Activated CD4-positive, CD25-positive, alpha-beta regulatory T cell treated with anti-CD3 and anti-CD28 coated beads, Interleukin-2, amount 50 U/mL, for 72 hours (primary cell): ENCODE data around the gene NECAB2.

ENCODE experiments used
- DNase-seq: peaks from one replicate; pipeline ENCODE4 v3.0.0; 2021

Gene NECAB2

DNA sequence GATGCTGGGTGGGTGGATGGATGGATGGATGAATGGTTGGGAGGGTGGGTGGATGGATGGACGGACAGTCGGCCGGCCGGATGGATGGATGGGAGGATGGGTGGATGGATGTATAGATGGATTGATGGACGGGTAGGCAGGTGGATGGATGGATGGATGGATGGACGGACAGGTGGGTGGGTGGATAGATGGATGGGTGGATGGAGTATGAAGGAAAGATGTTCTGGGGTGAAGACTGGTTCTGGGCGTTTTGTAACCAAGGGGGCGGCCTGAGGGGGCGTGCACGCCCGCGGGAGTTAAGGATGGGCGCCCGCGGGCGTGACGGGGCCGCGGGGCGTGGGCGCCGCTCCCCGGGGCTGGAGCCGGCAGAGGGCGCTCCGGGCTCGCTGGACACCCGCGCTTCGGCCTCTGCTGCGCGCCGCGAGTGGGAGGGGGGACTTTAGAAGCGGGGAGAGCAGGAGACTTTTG is at the start of gene NECAB2:
Gene NECAB2, plus strand, starts transcription at position 407 of the 468 bp plus-strand sequence. CDS start 405 bp downstream, outside the sequence.
- peak; percentile 42 for DNase-seq

GRCh38 chr16:83920894-83921491 is 47.1 kb upstream of the NECAB2 start:
- DNase-seq: no peak

- DNase-seq: no peak
Observed at GRCh38 chr16:83923581-83924365, 44.3 kb upstream of the NECAB2 start.

DNA sequence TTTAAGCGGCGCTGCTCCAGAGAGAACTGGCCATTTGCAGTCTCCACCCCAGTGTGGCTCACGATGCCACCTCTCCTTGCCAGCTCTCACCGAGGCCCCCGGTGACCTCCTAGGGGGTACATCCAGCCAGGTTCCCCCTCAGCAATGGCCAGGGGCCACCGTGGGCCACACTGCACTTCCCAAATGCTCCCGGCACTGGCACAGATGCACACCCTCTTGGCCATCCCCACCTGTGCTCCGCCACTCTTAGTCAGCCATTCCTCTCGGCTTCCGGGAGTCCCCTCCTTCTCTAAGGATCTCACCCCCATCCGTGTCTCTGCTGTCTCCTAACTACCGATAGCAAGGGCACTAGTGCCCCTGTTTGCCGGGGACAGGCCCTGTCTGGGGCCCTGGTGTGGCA is 43.4 kb upstream of the NECAB2 start:
- DNase-seq: no peak

DNA sequence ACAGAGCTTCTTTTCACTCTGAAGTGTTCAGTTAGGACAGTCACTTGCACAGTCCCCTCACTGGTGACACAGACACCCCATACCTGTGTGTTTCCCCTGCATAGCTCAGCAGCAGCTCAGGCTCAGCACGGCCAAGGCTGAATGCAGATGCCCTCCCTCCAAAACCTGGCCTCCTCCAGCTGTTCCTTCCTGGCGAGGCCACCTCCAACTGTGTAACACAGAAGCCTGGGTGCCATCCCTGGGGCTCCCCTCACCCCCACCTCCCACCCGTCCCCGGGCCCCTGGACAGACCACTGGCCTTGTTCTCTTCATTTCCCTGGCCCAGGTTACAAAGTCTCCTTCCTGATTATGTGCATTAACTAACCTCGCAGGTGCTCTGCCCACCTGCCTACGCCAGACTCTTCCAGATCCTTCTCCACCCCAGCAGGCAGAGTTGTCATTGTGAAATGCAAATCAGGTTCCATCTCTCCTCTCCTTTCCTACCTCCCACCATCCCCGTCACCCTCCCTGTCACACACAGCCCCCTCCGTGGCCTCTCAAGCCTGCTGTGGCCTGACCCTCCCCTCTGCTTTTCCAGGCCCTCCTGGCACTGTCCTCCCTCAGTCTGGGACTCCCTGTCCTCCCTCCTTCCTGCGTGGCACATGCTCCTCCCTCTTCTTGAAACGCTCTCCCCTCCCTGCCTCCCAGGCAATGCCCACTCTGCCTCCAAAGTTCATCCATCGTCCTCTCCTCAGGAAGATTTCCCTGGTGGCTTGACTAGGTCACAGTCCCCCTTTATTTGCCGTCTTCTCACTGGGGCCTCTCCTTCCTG is 42.7 kb upstream of the NECAB2 start:
- no peak for DNase-seq

DNA sequence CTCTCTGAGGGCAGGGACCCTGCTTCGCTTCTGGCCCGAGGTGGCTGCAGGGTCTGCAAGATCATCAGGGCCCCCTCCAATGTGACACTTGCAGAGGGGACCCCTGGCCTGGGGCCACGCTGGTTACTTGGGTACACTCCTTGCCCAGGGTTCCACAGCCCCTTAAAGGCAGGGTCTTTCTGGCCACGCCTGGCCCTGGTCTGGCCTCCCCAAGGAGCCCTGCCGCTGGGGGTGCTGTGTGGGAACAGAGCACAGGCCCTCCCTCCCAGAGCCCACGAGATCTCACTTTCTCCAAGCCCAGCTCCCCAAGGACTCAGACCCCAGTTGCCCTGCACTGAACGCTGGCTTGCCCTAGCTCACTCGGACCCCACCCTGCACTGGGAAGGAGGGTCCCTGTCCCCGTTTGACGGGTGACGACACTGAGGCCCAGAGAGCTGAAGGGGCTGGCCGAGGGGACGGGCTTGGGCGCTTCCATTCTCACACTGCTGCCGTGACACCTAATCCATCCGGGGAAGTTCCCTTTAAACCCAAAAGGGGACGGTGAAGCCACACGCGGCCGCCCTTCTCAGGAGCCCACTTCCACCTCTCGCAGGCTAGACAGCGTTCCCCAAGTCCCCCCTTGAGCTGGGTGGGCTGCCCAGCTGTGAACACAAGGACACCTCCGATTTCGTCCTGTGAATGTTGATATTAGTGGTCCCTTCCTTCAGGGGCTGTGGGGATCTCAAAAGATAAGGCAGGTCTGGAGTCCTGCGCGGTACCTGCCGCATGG is 41.9 kb upstream of the NECAB2 start:
- DNase-seq: no peak

- peak; percentile 76 for DNase-seq
Observed at GRCh38 chr16:83926726-83927397, 41.2 kb upstream of the NECAB2 start.

DNA sequence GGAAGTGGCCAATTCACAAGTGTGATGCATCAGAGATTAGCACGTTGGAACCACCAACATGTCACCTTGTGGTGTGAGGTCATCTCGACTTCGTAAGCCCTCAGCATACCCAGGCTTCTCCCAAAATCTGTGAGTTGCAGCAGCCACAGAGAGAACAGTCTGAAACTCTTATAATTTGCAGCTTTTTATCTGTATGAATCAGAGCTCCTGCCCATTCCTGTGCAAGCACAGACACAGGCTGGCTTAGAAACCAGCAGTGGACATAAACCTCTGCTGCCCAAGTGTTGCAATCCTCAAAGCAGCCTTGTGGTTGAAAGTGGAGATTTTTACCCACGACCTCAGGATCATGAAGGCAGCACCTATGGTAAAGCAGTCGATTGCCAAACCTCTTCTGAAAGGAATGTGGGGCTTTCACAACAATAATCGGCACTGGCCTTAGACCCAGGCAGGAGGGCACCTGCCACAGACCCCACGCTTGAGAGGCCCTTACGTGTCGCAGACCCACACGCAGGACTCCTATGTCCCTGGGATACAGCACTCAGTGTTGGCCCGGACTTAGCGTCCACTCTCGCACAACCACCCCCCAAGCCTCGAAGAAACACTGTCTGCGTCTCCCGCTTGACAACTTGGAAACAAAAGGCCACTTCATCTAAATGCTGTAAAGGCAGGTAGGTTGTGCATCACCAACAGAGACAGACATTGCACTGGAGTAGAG is 39.5 kb upstream of the NECAB2 start:
- no peak for DNase-seq

GRCh38 chr16:83929811-83930555 is 38.1 kb upstream of the NECAB2 start:
- DNase-seq: no peak

- no peak for DNase-seq
Observed at GRCh38 chr16:83930730-83931500, 37.1 kb upstream of the NECAB2 start.

GRCh38 chr16:83931556-83931955 is 36.5 kb upstream of the NECAB2 start:
- no peak for DNase-seq

DNA sequence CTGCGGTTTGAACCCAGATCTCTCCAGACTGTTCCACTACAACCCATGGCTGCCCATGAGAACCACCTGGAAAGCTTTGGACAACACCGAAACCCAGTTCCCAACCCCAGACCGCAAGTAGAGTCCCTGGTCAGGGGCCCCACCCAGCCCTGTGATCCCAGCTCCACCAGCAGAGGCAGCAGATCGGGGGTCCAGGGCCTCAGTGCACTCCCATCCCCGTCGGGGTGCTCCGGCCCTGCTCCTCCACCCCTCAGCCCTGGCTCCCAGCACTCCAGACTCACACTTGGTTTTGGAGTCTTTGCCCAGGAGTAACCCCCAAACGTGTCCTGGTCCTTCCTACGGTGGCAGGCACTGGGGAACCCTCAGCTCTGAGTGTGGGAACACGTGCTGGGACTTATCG is 35.7 kb upstream of the NECAB2 start:
- DNase-seq: no peak

DNA sequence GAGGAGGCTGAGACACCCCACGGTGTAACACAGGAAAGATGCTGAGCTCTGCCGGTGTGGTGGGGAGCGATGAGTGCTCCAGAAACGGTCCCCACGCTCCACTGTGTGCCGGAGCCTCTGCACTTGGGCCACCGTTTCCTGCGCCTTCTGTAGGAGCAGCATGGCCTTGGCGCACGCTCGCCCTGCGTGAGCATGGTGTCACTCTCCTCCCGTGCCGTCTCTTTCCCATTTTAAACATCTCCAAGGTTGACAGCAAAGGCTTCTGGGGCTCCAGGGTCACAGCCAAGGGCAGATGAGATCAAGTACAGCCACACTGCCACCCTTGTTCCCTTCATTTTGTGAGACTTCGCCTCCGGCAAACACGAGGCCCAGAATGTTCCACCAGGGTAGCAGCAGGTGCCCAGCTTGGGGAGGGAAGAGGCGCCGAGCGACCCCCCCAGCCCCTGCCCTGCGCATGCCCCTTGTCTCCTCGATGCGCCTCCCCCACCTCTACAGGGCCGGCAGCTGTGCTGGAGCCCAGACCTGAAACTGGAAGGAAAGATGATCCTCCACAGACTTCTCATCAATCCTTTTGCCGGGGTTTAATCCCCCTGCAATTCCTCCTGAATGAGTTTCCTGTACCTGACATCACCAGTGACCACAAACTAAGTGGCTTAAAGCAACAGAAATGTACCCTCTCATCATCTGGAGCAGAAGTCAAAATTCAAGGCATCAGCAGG is 34.9 kb upstream of the NECAB2 start:
- no peak for DNase-seq

DNA sequence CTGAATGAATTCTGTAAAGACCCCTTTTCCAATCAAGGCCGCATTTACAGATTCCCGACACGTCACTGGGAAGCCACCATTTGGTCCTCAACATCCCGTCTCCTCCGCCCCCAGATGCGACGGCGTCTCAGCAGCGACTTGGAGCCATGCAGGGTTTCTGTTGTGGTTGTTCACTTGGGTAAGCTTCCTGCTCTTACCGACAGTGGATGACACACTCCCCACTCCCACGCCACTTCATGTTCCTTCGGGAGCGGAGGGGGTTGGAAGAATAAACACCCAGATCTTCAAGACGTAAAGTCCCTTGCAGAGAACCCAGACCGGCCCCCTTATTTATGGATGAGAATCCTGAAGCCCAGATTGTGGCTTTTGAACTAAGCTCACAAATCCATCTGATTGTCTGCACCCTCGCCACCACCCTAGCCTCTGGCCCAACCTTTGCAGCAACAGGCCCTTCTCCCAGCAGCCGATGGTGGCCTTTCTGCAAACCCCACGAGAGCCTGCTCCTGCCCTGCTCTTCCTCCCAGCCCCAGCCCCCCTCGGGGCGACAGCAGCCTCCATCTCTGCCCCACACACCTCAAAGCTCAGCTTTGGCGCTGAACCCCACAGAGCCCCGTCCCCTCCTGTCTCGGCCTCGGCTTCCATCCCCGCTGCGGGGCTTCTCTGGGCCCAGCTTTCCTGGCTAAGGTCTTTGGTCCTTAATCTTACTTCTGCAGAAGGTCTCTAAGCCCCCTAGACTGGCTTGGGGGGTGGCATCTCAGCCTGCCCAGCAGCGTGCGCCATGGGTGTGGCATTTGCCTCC is 34.0 kb upstream of the NECAB2 start:
- no peak for DNase-seq

DNA sequence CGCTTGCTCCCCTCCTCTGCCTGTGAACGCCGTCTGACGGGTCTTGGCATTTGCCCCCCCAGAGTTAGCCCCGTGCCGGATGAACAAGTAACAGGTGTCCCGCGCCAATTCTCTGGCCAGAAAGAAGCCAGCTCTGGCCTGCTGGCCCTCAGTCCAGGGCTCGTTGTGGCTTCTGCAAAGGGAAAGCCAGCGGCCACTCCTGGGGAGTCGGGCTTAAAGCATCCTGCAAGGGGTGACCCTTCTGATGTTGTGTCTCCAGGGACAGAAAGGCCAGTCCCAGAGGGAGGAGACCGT is 33.4 kb upstream of the NECAB2 start:
- DNase-seq: no peak

DNA sequence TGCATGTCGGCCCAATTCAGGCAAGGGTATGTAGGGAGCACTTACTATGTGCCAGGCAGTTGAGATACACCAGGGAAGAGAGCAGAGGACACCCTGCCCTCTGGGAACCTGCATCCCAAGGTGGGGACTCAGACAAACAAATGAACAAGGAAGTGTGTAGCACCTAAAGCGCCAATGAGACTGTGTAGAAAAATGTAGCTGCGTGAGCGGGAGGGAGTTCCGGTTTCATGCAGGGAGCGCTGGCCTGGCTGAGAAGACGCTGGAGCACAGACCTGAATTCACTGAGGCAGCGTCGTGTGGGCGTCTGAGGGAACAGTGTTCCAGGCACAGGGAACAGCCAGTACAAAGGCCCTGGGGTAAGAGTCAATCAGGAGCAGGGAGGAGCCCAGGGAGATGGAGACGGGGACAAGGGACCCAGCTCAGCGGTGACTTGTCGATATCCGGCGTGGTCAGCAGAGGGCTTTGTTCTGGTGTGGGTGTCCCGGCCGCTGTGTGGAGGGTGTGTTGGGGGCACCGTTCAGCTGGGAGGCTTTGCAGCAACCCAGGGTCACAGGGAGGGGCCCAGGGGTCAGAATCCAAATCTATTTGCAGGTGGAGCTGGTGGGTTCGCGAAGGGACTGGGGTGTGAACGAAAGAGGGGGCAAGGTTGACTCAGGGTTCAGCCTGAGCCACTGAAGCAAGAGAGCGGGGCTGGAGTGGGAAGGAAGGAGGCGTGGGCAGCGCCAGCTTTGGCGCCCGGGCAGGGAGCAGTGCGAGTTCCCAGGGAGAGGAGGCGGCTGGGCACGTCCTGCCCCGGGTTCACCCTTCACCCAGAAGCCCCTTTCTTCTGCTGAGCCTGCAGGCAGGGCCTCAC is 32.8 kb upstream of the NECAB2 start:
- no peak for DNase-seq

DNA sequence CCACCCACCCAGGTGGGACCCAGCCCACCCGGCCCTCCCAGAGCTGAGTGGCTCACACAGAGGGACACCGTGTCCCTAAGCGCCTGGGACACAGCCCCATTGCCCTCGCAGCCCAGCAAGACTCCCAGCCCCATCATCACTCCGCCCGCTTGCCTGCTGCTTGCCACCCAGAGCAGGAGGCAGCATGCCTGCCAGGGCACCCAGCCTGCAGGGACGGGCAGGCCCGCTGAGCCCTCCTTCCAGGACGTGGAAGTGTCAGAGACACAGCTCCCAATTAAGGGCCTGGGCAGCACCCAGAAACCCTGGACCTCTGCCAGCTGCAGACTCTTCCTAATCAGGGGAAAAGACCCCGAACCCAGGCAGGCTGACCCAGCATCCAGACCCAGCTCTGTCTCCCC is 32.2 kb upstream of the NECAB2 start:
- no peak for DNase-seq
